T follicular helper cell (primary cell): ENCODE data around the gene MORN1.
"Not testable (repeated sequence)": the region's sequence is repeated elsewhere in the genome, so short reads cannot be mapped to it uniquely, and the experiment has no call there.

Experiments
- DNase-seq: peaks from one replicate; pipeline ENCODE4 v3.0.0-alpha.2; 2020; ENCODE audit warnings: low read depth

MORN1 gene

DNA sequence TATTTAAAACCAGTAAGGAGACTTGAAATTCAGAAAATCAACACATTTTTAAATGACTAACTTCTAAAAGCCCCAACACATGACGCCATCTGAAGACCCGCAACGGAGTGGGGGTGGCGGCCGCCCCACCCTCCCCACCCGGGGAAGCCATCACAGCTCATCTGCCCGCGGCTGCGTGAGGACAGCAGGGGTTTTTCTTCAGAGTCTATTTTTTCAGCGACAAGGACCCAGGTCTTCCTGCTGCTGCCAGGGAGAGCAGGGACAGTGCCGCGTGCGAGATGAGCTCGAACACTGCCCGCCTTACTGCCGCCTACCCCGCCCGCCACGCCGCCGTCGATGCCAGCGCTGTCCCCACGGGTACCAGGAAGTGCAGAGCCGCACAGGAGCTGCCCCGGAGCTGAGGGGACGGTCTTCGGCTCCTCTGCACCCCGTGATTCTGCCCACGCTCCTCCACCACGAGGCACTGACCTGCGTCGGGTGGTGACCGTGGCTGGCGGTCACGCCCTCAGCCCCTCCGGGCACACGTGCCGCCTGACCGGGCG, 84.2 kb downstream of the MORN1 start:
- DNase-seq = no peak

DNA sequence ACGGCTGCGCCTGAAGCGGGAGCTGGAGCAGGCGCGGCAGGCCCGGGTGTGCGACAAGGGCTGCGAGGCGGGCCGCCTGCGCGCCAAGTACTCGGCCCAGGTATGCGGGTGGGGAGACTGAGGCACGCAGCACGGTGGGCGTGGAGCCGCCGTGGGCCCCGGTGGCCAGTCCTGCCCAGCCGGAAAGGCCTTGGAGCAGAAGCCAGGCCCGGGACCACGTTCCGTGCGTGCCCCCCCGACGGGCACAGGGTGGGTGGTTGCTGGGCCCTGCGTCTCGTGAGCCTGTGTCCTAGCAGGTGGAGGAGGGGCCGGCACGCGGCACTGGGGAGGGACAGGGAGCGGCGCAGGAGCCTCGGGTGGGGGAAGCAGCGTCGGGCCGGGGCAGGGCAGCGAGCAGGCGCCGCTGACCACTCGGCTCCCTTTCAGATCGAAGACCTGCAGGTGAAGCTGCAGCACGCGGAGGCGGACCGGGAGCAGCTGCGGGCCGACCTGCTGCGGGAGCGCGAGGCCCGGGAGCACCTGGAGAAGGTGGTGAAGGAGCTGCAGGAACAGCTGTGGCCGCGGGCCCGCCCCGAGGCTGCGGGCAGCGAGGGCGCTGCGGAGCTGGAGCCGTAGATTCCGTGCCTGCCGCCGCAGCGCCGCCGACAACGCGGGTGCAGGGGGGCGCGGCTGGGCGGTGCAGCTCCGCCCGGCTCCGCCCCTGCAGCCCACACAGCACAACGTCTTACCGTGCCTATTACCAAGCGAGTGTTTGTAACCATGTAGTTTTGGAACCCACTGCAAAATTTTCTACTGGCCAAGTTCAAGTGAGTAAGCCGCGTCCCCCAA, 85.0 kb downstream of the MORN1 start:
- no peak for DNase-seq

DNA sequence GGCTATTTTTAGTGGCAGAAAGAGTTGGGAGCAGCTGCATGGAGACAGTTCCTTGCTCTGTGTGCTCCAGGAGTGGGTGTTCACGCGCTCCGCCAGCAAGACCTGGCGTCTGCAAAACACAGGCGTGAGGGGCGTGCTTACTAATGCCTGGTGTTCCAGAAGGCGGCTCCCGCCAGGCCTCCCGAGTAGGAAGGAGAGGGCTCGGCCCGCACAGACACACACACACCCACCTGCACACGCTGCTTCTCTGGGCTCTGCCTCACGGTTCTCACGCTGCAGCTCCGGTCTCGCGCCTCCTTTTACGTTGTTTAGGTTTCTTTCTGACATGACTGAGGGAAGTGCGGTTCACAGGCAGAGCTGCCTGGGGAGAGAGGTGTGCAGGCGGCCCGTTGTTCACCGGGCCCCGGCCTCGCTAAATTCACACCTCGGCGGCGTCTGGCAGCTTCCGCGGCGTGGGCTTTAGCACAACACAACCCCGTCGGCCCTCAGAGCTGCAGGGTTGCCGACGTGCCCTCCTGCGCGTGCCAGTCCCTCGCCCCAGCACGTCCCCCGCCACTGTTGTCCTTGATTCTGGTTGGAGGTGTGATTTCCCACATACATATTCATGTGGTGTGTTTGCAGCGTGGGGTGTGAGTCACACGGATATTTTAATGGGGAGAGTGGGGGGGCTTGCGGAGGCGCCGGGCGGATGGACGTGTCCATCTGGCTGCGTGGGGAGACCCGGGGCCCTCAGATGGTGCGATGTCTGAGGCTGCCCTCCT, 86.3 kb downstream of the MORN1 start:
- DNase-seq = no peak

DNA sequence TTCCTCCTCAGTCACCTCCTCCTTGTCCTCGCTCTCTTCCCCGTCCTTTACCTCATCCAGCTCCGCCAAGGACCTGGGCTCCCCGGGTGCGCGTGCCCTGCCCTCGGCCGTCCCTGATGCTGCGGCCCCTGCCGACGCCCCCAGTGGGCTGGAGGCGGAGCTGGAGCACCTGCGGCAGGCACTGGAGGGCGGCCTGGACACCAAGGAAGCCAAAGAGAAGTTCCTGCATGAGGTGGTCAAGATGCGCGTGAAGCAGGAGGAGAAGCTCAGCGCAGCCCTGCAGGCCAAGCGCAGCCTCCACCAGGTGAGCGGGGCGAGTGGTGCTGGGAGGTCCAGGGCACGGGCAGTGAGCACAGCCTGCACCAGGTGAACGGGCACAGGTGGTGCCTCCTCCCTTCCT, 87.1 kb downstream of the MORN1 start:
- no peak for DNase-seq

DNA sequence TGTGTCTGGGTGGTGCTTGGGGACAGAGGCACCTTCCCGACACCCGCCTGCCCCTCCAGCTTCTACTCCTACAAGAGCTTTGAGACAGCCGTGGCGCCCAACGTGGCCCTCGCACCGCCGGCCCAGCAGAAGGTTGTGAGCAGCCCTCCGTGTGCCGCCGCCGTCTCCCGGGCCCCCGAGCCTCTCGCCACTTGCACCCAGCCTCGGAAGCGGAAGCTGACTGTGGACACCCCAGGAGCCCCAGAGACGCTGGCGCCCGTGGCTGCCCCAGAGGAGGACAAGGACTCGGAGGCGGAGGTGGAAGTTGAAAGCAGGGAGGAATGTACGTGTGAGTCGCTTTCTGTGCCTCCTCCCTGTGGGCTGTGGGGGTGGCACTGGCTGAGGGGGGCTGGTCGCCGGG, 87.6 kb downstream of the MORN1 start:
- DNase-seq = no peak

DNA sequence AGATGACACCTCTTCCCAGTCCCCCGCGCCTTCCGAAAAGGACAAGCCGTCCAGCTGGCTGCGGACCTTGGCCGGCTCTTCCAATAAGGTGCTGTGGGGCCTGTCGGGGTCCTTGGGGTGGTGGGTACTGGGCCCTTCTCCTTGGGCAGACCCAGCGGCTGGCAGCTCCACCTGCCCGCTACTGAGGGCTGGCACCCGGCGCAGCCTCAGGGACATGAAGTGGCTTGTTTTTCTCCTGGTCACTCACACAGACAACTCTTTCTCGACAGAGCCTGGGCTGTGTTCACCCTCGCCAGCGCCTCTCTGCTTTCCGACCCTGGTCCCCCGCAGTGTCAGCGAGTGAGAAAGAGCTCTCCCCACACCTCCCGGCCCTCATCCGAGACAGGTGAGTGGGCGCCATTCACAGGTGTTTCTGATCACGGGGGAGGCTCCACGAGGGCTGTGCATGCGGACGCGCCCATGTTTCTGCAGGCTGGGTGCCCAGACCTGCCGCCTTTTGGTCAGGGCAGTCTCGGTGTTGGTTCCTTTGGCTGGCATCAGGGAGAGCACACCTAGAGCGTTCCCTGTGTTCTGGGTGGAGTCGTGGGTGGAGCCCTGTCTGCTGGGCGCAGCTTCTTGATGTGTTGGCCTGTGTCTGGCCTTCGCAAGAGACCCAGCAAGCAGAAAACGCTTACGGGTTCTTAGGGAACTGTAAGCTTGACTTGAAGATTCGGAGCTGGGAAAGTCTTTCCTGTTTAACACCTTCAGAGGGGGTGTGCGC, 88.2 kb downstream of the MORN1 start:
- DNase-seq = no peak

DNA sequence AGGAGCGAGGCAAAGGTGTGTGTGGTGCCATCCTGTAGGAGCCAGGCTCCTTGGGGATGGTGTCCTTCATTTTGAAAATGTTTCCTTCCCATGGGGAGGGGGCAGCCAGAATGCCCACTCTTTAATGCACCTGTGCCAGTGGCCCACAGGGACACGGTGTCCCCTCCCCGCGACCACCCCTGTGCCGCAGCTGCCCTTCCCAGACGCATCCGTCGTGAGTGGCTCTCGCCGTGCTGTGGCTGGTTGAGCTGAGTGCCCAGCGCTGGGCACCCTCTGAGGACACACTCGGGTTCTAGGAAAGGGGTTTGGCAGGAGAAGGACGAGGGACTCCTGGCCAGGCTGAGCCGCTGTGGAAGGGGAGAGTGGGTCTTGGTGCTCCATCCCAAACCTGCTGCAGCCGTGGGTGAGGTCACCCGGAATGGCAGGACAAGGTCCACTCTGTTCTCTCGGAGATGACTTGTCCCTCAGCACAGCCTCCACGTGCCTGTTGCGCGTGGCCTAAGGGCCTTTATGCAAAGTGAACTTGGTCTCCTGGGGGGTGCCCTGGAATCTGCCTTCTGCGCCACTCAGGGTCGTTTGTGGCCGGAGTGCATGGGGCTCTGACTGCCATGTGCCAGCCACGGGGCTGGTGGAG, 88.9 kb downstream of the MORN1 start:
- DNase-seq = no peak

DNA sequence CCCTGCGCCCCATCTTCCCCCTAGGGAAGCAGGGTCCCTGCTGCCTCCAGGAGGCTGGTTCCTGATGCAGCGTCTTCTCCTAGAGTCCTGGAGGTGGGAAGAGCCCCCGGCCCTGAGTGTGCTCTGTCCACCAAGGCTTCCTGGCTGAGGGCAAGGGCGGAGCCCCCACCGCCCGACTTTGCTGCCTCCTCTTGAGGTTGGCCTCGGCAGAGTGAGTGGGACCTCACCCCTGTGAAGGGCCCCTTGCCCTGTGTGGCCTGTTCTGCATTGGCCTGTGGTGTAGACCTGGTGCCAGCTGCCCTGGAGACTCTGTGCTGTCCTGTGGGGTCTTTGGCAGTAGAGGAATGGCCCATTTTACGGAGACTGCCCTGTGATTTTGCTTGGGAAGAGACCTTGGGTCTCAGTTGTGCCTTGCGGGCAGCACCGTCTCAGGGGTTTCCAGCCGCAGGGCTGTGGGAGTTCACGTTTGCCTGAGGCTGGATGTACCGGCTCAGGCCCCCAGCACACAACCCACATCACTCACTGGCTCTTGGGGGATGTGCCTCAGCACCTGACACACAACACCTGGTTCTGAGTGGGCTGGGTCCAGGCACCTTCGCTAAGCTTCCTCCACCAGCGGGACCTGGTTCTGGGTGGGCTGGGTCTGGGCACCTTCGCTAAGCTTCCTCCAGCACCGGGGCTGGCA, 89.6 kb downstream of the MORN1 start:
- DNase-seq = no peak

DNA sequence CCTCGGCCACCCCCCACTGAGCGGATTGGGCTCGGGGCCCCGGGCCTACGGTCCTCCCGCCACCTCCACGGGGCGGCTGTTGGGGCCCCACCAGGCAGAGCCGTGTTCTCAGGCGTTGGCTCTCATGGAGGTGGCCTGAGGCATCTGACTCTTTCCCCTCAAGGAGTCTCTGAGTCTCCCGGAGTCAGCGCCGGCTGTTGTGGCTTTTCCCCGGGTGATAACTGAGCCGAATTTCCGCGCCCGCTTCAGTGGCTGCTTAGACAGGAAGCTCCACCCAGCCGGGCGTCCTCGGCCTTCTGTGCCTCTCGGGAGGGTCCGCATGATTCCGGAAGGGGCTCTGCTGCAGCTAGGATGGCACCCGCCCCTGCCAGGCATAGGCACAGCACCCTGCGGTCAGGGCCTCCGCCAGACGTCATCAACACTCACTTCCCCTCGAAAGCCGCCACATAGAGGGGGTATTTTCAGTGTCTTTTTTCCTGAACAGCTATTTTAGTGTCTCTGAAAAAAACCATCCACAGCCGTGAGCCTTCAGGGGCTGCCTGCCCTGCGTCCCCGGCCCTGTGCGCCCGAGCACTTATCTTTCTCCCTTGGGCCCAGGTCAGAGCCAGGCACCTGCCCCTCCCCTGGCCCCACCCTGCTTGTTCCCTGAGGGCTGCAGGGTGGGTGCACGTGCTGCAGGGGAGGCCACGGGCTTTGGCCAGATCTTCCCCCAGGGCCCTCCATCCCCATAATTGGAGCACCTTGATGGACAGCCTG, 90.3 kb downstream of the MORN1 start:
- peak; percentile 92 for DNase-seq

DNA sequence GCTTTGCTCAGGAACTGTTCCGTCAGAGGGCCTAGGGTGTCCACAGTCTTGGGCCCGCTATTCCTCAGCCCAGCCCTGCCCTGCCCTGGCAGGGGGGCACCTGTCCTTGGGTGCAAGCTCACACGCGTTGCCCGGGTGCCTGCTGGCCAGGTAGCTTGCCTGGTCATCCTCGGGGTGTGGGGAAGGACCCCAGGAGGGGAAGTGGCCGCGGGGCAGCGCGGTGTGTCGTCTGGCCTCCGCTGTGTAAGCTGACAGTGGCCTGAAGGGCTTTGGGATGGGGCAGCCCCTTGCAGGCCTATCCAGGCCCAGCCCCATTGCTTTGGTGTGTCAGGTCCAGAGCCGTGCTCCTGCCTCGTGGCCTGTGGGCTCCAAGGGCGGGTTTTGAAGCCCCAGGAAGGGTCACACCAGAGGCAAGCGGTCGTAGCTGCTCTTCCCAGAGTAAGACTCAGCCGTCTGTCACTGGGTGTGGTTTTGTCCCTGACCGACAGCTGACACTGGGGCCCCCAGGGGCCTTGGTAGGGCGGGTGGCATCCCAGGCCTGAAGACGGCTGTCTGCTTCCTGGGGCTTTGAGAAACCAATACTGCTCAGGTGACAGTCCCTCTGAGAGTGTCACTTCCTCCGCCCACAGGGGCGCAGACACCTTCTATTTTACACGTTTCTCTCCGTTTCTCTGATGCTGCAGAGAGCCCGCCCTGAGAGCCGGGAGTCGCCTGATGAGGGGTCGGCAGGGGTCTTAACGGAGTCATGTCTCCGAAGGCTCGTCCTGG, 91.2 kb downstream of the MORN1 start:
- DNase-seq = peak; percentile 68

DNA sequence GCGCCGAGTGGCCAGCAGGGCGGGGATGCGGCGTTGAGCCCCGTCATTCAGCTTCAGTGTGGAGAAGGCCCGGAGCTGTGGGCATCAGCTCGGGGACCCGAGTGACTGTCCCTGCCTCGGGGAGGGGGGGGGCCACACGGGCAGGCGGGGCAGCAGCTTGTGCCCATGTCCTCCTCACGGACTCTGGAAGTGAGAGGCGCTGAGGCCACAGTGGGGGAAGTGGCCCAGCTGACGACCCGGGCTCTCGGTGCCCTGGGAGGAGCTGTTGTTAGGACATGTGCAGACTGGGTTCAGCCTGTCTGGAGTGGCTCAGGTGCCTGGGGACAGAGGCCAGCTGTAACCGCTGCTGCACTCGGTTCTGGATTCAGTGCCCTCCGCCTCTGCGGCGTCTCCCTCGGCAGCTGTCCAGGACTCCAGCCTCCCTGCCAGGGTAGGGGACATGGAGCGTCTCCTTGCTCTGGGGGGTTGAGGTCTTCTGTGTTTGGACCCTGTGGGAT, 92.2 kb downstream of the MORN1 start:
- no peak for DNase-seq

DNA sequence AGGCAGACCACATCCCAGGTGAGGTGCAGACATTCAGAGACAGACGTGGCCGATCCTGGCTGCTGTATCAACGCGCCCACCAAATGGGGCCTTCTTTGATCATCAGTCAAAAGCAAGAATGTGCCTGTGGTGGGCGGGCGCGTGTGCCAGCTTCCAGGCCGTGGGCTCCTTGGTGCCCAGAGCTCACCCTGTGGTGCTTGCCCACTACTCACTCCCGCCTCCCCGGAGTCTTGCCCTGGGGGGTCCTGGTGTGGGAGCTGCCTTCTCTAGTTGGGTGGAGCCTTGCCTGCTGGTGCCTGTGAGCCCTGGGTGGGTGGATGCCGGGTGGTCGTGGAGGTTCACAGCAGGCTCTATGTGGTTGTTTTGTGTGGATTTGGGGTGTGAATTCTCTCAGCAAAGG, 92.7 kb downstream of the MORN1 start:
- no peak for DNase-seq

DNA sequence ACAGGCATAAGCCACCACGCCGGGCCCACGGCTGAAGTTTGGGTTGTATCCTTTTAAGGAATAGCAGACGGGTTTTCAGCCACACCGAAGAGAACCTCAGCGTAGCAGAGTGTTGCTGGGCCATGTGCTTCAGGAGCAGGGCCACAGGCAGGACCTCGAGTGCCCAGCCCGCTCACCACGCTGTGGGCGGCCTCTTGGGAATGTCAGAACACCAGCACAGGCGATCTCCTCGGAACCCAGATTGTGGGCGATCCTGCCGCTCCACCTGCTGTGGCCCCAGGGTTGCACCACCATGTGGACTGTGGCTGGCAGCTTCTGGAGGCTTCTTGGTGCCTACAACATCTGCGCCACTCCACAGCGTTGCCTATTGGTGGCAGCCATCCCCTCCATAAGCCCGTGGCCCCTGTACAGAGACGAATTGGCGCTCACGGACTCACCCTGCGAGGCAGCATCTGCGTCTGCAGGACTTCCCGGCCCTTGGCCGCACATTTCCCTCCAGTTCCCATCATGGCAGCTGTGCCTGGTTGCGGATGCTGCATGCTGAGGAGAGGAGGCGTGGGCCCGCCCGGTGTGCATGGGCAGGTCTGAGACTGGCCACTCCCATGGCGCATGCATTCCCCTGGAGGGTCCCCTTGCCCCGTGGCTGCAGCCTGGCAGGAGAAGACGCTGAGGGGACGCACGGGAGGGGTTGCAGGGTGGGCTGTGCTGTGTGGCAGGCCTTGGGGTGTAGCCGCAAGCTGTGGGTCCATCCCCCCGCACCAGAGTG, 93.9 kb downstream of the MORN1 start:
- no peak for DNase-seq

DNA sequence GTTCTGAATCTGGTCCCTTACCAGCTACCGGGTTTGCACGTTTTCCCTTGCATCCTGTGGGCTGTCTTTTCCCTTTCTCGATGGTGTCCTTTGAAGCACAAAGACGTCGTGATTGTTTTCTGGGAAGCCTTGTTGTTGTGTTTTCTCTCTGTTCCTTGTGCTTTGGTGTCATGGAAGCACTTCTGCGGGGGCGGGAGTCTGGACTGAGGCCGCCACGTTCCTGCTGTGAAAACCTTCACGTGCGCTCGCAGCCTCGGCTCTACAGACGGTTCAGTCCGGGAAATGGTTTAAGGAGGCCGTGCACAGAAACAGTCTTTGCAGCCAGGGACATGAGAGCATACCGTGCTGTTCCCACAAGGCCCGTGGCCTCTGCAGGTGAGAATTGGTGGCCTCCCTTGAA, 94.7 kb downstream of the MORN1 start:
- no peak for DNase-seq

DNA sequence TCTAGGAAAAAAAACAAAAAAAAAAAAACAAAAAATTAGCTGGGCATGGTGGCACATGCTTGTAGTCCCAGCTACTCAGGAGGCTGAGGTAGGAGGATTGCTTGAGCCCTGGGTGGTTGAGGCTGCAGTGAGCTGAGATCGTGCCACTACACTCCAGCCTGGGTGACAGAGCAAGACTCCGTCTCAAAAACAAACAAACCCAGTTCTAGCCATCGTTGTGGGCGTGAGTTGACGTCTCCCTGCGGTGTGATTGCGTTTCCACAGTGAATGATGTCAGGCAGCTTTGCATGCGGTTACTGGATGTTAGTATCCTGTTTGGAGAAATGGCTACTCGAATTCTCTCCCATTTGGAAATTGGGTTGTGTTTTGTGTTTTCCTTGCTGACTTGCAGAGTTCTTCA, 95.1 kb downstream of the MORN1 start:
- DNase-seq = not testable (repeated sequence)

DNA sequence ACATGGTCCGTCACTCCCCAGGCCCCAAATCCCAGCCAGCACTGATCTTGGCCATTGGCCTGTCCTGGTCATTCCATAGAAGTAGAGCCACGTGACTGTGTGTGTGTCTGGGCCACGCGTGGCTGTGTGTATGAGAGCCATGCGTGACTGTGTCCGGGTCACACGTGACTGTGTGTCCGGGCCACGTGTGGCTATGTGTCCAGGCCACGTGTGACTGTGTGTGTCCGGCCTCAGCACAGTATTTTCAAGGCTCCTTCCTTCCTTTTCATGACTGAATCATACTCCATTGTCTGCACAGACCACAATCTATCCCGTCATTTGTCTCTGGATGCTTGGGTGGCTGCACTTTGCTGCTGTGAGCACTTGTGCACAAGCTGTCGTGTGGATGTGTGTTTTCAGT, 95.8 kb downstream of the MORN1 start:
- DNase-seq = no peak

DNA sequence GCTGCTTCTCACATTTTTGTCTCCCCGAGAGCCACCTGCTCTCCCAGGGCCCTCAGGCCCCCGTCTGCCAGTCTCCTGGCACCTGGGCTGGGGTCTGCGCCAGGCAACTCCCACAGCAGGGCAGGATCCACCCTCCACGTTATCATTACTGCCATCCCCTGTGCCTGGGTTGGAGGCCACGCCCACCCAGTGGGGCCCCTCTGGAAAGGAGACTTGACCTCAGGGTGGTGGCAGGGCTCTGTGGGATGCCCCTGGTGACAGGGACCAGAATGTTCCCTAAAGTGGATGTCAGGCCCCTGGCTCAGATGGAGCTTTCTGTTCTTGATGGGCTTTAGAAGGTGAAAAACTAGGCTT, 96.7 kb downstream of the MORN1 start:
- DNase-seq = no peak

DNA sequence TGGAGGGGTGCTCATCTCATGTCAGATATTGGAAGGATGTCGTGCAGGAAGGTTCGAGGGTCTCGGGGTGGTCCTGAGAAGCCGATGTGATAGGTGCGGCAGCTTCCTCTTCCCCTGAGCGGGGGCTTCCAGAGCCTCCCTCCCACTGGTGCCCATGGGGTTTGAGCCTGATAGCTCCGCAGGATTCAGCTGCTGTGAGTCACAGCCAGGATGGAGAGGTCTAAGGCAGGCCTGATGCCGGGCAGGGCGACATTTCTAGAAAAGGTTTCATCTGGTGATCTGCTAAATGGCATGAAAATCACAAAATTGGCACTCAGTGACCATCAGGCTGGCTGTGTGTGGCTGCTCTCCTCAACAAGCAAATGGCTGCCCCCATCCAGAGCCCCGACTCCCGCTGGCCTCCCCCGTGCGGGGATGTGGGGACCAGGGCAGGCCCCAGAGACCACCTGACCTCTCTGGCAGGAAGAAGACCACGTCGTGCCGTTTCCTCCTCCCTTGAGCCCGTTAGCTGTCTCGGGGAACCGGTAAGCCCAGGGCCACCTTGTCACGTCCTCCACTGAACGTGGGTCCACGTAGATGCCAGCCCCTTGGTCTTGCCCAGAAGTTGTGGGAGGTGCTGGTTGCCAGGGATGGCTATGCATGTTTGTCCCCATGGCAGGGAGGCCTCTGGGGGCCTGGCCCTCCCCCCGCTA, 97.2 kb downstream of the MORN1 start:
- no peak for DNase-seq
